Tibial nerve (tissue), 4 donors: ENCODE data around the gene GAL3ST2. TPM values are rescaled to one million over a fixed set of nuclear protein-coding genes. Genes with fewer than 3 reads are reported as not detected.

Source experiments
- DNase-seq, 2 donors: peaks; one replicate each; pipeline ENCODE4 v3.0.0-alpha.2; 2019; ENCODE audit warnings: low spot score in 2 of 2
- H3K27ac ChIP-seq, 4 donors: fragments of 200-600 bp; sonication (generic) in 3 of 4; one replicate each; pipeline ENCODE4 v1.5.1; 2017 to 2019; ENCODE audit warnings: mild to moderate bottlenecking in 1 of 4
- H3K27me3 ChIP-seq, 2 donors: fragments of 200-600 bp; sonication (generic) in 1 of 2; one replicate each; pipeline versions ENCODE4 v1.5.1 to v1.6.0; 2017 to 2019
- H3K36me3 ChIP-seq, 3 donors: fragments of 200-600 bp; sonication (generic); one replicate each; pipeline ENCODE4 v1.5.1; 2018 to 2019
- H3K4me1 ChIP-seq, 4 donors: fragments of 200-600 bp; sonication (generic) in 3 of 4; one replicate each; pipeline ENCODE4 v1.5.1; 2017 to 2019
- H3K4me3 ChIP-seq, 4 donors: fragments of 200-600 bp; sonication (generic) in 3 of 4; one replicate each; pipeline ENCODE4 v1.5.1; 2017 to 2019; ENCODE audit warnings: mild to moderate bottlenecking in 1 of 4, moderate library complexity in 1 of 4
- H3K9me3 ChIP-seq, 4 donors: fragments of 200-600 bp; sonication (generic) in 3 of 4; one replicate each; pipeline ENCODE4 v1.5.1; 2017 to 2019
- EP300 ChIP-seq, 2 donors: sonication (generic); formaldehyde crosslinking; IDR thresholded peaks; one replicate each; pipeline ENCODE4 v1.6.1; 2017; ENCODE audit warnings: antibody characterized with exemption in 2 of 2, mild to moderate bottlenecking in 1 of 2
- POLR2A ChIP-seq, 2 donors: fragments of 450-650 bp; IDR thresholded peaks; one replicate each; pipeline ENCODE4 v1.6.1; 2017; ENCODE audit warnings: antibody characterized with exemption in 2 of 2, mild to moderate bottlenecking in 2 of 2, moderate library complexity in 2 of 2
- WGBS, 2 donors: methylation state at CpG; one replicate each; pipeline ENCODE4 v1.1.5; 2018; 5-methylcytosine and 5-hydroxymethylcytosine counted together
- total RNA-seq, 4 donors: library from RNA; depleted of rRNA; stranded (reverse); fragments of >200 nt; gene quantifications; one replicate each; pipeline ENCODE4 v1.1.0, GENCODE V29; 2016
- TF ChIP-seq, protein P1 (sequence below), 5 experiments: fragments of 200-600 bp in 3 of 5; fragments of 450-650 bp in 2 of 5; sonication (generic) in 3 of 5; IDR thresholded peaks; one replicate each; pipeline ENCODE4 v1.5.1; 2016 to 2019; ENCODE audit warnings: antibody characterized with exemption in 5 of 5, mild to moderate bottlenecking in 3 of 5, moderate library complexity in 2 of 5

The GAL3ST2 gene
- total RNA-seq, 4 donors from 2014 or later, result 0.21 to 3.9 (median 0.30) TPM; not detected in 1

DNA sequence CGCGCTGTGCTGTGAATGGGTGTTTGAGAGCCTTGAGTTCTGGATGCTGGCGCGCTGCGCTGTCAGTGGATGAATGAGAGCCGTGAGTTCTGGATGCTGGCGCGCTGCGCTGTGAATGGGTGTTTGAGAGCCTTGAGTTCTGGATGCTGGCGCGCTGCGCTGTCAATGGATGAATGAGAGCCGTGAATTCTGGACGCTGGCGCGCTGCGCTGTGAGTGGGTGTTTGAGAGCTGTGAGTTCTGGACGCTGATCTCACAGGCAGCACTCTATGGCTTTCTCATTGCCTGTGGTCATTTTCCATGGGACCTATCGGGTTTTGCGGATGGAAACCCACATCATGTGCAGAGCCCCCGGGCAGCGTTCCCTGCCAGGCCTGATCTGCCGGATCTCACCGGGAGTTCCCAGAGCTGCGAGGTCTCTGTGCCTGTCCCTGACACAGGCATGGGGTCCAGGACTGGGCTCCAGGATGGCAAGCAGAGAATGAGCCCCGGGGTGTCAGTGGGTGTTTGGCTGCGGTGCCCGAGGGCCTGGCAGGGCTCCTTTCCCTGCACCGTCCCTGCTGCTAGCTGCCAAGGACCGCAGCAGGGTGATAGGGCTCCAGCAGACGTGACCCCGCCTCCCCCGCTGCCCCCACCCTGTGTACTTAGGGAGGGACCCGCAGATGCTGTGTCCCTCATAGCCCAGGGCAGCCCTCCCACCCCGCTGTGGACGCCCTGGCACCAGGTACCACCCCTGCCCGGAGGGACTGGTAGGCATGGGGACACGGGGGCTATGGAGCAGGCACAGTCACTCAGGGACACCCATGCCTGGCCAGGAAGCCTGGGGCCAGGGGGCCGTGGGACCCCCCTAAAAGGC lies 72.4 kb downstream of the GAL3ST2 start:
- WGBS, 2 donors, result 85 to 91% methylated on average over 28 to 36 of the region's 39 CpGs
- no peaks in the 10 kb centered on the region for H3K9me3 ChIP-seq
- peak in 1 of 2 donors; percentile 12 for DNase-seq

DNA sequence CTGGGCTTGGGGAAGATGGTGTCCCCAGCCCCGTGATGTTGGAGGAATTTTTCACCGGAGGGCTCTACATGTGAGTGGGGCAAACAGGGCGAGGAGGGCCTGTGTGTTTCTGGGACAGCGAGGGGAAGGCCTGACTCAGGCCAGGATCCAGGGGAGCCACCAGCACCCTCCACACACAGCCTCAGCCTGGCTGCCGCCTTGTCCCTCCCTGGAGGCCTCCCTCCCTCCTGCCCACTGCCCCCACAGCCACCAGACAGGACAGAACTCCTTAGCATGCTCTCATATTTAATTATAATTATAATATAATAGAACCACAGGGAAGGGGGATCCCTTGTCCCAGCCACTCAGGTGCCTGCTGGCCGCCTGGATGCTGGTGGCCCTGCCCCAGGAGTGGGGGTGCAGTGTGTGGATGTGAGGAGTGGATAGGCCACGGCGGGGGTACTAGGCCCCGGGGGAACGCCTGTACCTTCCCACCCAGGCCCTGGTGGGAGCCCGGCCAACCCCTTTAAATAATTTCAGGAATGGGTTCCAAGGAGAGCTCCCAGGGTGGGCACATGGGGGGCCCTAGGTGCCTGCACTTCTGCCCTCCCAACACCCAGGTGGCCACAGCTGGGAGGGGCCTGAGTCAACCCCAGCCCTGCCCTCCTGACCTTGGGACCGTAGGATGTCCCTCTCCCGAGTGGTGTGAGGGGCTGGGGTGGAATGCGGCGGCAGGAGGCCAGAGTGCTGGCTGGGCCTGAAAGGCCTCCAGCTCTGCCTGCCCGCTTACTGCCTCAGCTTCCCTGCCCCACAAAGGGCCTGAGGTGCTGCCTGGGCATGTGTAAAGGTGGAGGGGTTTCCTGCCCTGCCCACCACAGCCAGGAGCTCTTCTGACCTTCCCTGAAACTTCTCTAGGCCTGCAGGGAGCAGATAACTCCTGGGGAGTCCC lies 73.3 kb downstream of the GAL3ST2 start:
- DNase-seq, result no peak
- 87 to 92% methylated on average over 11 to 16 of the region's 16 CpGs for WGBS, 2 donors
- peaks cover 0 to 20% (median 3%) of the 10 kb centered on the region in 4 donors for H3K4me1 ChIP-seq

More for the DNA sequence above, 72.4 kb downstream of the GAL3ST2 start:
- no peaks in the 10 kb centered on the region for H3K36me3 ChIP-seq
- TF ChIP-seq, protein P1, sequence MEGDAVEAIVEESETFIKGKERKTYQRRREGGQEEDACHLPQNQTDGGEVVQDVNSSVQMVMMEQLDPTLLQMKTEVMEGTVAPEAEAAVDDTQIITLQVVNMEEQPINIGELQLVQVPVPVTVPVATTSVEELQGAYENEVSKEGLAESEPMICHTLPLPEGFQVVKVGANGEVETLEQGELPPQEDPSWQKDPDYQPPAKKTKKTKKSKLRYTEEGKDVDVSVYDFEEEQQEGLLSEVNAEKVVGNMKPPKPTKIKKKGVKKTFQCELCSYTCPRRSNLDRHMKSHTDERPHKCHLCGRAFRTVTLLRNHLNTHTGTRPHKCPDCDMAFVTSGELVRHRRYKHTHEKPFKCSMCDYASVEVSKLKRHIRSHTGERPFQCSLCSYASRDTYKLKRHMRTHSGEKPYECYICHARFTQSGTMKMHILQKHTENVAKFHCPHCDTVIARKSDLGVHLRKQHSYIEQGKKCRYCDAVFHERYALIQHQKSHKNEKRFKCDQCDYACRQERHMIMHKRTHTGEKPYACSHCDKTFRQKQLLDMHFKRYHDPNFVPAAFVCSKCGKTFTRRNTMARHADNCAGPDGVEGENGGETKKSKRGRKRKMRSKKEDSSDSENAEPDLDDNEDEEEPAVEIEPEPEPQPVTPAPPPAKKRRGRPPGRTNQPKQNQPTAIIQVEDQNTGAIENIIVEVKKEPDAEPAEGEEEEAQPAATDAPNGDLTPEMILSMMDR (IDR thresholded peaks at IDR 0.05), result no peak
- TF ChIP-seq POLR2A (IDR thresholded peaks at IDR 0.05) (no peak), EP300 (IDR thresholded peaks at IDR 0.05) (no peak)
- H3K27me3 ChIP-seq, result peaks cover 0 to 3% of the 10 kb centered on the region in 2 donors
- peaks cover 0 to 23% (median 9%) of the 10 kb centered on the region in 4 donors for H3K4me1 ChIP-seq
- H3K27ac ChIP-seq, result no peak overlapping the region
- no peak overlapping the region for H3K4me3 ChIP-seq

DNA sequence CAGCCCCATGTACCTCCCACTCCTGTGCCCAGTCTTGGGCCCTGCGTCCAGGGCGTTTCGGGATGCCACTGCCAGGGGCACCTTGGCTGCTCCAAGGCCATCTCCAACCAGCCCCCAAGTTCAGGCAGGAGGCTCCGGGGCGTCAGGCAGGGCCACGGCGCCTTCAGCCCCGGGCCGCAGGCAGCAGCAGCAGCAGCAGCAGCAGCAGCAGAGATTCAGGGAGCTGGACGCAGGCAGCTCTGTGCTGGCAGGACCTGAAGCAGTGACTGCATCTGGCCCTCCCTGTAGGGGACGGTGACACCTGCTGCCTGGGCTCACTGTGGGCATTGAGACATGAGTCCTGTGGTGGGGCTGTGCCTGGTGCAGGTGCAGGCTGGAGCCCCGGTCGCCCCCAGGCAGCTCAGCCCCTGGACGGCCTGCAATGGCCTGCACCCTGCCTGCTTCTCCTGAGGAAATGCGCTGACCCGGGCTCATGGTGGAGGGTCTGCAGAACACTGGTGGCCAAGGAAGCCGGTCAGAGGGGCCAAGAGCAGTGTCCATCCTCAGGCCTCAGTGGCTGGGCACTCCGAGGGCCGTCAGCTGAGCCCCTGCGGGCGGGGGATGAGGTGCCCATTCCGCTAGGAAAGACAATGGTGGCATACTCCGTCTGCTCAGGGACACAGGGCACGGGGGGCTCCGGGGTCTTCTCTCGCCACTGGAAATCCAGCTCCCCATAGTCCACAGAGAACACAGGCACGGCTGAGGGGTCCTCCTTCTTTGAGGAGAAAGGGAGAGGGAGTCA lies 74.1 kb downstream of the GAL3ST2 start:
- peak in 1 of 2 donors; percentile 12 for DNase-seq
- Histone ChIP-seq H3K4me1 (peaks cover 0 to 12% (median 0%) of the 10 kb centered on the region in 4 donors), H3K4me3 (no peak overlapping the region), H3K36me3 (no peaks in the 10 kb centered on the region), H3K27me3 (no peaks in the 10 kb centered on the region), H3K27ac (no peak overlapping the region), H3K9me3 (no peaks in the 10 kb centered on the region)
- WGBS, 2 donors, result 85% methylated on average over 20 to 21 of the region's 27 CpGs
- TF ChIP-seq POLR2A (IDR thresholded peaks at IDR 0.05), result no peak
- TF ChIP-seq, protein P1 (IDR thresholded peaks at IDR 0.05), result no peak
- no peak for TF ChIP-seq EP300 (IDR thresholded peaks at IDR 0.05)

More for the DNA sequence above, 73.3 kb downstream of the GAL3ST2 start:
- Histone ChIP-seq H3K27ac (no peak overlapping the region), H3K4me3 (no peak overlapping the region), H3K9me3 (no peaks in the 10 kb centered on the region), H3K27me3 (peaks cover 0 to 3% of the 10 kb centered on the region in 2 donors), H3K36me3 (no peaks in the 10 kb centered on the region)
- no peak for TF ChIP-seq EP300 (IDR thresholded peaks at IDR 0.05)
- TF ChIP-seq POLR2A (IDR thresholded peaks at IDR 0.05), result no peak
- TF ChIP-seq, protein P1 (IDR thresholded peaks at IDR 0.05), result no peak

DNA sequence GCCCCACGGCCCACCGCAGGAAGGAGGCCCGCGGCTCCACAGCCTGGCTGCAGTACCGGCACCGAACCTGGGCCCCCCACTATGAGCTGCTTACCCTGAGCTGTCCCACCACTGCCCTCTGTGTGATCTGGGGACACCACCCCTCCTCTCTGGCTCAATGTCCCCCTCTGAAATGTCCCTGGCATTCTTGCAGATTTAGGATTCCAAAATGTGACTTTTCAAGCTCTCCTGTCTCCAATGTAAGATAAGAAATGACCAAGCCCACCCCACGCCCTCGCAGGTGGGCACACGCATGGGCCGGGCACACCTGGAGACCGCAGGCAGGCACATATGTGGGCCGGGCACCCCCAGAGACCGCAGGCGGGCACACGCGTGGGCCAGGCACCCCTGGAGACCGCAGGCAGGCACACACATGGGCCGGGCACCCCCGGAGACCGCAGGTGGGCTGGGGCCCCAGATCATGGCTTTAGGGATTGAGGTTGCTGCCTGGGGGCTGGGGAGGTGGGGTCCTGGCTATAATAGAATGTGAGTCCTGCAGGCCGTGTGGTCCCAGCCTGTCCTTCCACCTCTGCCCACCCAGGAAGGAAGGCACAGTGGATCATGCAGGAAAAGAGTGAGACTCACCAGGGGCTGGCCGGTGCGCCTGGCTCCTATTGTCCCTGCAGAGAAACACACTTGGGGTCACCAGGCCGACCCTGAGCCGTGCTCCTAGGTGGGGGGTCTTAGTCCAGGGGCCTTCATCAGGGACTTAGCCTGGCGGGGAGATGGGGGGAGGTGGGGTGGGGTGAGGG lies 74.9 kb downstream of the GAL3ST2 start:
- TF ChIP-seq POLR2A (IDR thresholded peaks at IDR 0.05), result no peak
- TF ChIP-seq EP300 (IDR thresholded peaks at IDR 0.05), result no peak
- TF ChIP-seq, protein P1 (IDR thresholded peaks at IDR 0.05), result no peak
- H3K27ac ChIP-seq, result no peak overlapping the region
- H3K27me3 ChIP-seq, result no peaks in the 10 kb centered on the region
- no peak overlapping the region for H3K4me3 ChIP-seq
- WGBS, 2 donors, result 85 to 91% methylated on average over 14 to 21 of the region's 26 CpGs
- no peaks in the 10 kb centered on the region for H3K9me3 ChIP-seq
- DNase-seq, result peak in 1 of 2 donors; percentile 3
- H3K4me1 ChIP-seq, result peaks cover 0 to 5% (median 0%) of the 10 kb centered on the region in 4 donors
- no peaks in the 10 kb centered on the region for H3K36me3 ChIP-seq
